HG03135 (cell line): ENCODE results near the gene SGTA.

Source experiments
- ATAC-seq: cut with Tn5 transposase; IDR thresholded peaks from one replicate; pipeline ENCODE4 v1.9.1; 2021; ENCODE audit warnings: mild to moderate bottlenecking, moderate library complexity; ENCODE audit not compliant: unreplicated experiment

The SGTA gene

DNA sequence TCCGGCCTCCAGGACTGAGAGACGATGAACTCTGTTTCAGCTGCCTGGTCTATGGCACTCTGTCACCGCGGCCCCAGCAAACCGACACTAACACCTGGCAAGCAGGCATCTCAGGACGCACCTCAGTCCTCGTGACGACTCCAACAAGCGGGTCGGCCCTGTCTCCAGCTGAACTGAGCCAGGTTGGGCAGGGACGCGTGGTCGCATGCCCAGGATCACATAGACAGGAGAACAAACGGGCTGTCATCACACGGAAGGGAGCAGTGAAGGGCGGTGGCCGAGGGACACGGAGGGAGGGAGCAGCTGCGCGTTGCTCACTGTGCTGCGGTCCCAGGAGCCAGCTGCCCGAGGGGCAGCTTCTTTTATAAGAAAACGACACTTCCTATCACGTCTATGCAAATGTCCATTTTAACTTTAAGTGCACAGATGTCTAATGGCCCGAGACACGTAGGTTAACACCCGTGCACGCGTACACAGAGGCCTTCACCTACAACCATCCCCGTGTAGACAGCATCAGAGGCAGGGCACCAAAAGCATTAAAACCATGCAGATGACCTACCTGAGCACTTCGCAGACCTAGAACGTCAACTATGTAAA, 8.9 kb downstream of the SGTA start:
- ATAC-seq, result no peak

GRCh38 chr19:2771786-2772674, 11.0 kb downstream of the SGTA start:
- ATAC-seq, result no peak

DNA sequence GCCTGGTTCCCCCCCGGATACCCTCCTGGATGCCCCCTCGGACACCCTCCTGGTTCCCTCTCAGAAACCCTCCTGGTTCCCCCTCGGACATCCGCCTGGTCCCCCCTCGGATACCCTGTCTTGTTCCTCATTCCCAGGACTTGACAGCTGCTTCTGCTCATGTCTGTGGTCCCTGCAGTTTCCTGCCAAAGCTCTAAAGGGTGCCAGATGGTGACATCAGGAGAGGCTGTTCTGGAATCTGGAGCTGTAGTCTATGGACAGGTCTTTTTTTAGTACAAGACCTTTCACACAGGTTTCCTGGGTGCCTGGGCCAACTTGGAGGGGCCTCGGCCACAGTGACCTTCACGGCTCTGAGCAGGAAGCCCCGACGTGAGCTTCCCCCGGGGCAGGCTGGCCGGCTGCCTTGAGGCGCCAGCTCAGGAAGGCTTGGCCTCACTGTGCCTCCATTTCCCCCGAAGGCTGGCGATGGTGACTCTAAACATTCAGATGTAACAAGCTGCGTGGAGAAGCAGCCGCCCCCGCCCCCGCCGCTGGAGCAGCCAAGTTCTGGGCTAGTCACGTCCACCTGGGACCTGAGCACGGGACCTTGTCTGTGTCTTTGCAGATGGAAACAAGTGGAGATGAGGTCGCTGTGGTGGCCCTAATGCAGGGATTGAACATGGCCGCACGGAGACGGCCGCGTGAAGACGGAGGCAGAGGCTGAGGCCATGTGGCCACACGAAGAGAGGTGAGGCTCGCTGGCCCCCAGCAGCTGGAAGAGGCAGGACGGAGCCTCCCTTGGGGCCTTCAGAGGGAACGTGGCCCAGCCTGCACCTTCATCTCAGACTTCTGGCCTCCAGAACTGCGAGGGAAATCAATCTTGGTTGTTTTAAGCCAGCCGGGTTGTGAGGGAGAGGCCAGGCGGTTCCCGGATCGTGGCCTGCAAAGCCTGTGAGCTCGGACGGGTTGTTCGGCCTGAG, 12.7 kb downstream of the SGTA start:
- no peak for ATAC-seq

DNA sequence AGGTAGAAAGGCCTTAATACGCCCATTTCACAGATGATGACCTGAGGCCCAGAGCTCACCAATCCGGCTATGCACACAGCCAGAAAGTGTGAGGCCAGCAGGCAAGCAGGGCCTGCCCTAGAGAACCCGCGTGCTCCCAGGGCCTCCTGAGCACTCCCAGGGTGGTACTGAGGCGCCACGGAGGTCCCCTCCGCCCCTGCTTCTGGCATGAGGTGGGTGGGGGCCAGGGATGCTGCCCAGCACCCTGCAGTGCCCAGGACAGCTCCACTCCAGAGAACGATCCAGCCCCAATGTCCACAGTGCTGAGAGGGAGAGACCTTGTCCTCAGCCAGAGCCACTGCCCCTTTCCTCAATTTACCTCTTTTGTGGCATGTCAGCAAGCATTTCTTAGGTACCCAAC, 13.9 kb downstream of the SGTA start:
- ATAC-seq, result no peak

GRCh38 chr19:2768365-2769132, 14.5 kb downstream of the SGTA start:
- ATAC-seq, result no peak

DNA sequence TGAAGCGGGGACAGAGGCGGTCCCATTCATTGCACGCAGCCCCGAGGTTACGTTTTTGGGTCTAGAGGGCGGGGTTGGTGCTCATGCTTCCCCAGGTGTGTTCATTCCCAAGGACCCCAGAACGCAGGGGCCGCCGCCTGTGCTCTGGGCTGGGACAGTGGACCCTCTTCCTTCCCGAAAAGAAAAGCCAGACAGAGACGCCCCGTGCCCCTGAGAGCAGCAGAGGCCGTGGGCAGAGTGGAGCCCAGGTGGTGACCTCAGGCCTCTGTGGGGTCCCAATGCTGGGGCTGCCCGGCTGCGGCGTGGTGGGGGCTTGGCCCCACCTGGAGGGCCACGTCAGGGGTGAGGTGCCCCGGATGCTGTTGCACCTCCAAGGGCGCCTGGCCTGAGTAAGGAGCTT, 15.4 kb downstream of the SGTA start:
- ATAC-seq, result no peak

GRCh38 chr19:2766594-2767372, 16.3 kb downstream of the SGTA start:
- ATAC-seq, result no peak

DNA sequence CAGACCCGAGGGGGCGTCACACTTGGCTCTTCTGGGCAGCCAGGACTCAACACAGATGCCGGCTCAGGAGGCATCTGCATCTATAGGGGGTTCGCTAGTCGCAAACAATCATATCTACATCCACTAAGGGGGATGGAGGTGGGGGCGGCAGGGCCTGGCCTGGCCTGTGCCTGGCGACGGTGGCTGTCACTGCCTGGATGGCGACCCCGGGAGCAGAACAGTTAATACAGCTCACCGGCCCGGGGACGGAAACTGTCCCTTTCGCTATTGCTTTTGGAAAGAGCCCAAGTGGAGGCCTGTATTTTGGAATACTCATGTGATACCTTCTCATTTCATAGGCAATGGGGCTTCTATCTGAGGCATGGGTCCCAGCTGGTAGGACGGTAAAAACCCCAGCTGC, 17.7 kb downstream of the SGTA start:
- ATAC-seq, result no peak

- ATAC-seq, result no peak
These were observed 18.1 kb downstream of the SGTA start for GRCh38 chr19:2764945-2765344.

DNA sequence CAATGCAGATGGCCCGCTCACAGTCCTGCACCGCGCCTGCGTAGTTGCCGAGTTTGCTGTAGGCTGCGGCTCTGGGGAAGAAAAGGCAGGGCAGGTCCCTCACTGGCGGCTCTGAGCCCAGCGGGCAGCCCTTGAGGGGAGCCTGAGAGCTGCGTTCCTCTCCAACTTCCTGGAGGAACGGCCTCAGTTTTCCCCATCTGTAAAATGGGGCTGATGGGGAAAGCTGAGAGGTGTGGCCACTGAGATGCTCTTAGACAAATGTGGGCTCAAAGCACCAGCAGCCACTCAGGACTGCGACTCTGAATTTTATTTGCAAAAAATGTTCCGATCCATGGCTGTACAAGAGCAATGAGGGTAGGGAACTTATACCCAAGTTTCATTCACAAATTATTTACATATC, 19.4 kb downstream of the SGTA start:
- no peak for ATAC-seq

DNA sequence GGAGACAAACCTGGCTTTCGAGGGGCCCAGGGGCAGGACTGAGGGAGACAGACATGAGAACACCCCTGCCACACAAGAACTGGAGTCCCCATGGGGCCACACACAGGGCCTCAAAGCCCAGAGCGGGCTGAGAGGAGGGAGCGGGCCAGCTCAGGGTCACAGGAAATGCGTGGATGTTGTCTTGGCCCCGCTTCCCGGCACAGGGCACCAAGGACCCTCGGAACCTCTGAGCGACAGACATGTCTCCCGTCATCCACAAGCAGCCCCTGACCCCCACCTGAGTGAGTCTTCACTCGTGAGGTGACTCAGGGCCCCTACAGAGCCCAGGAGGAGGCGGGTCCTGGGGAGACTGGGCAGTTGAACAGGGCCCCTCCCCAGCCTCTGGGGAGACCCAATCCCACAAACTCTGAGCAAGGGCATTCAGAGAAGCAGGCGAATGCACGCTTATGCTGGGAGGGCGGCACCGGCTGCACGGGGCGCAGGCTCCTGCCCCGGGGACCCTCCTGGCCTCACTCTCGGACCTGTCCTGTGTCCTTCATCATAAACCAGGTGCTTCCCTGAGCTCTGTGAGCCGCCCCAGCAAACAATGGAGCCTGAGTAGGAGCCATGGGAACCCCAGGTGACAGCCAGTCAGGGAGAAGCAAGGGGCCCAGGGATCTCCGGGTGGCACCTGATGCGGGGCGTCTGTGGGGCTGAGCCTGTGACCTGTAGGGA, 20.1 kb downstream of the SGTA start:
- ATAC-seq, result no peak

DNA sequence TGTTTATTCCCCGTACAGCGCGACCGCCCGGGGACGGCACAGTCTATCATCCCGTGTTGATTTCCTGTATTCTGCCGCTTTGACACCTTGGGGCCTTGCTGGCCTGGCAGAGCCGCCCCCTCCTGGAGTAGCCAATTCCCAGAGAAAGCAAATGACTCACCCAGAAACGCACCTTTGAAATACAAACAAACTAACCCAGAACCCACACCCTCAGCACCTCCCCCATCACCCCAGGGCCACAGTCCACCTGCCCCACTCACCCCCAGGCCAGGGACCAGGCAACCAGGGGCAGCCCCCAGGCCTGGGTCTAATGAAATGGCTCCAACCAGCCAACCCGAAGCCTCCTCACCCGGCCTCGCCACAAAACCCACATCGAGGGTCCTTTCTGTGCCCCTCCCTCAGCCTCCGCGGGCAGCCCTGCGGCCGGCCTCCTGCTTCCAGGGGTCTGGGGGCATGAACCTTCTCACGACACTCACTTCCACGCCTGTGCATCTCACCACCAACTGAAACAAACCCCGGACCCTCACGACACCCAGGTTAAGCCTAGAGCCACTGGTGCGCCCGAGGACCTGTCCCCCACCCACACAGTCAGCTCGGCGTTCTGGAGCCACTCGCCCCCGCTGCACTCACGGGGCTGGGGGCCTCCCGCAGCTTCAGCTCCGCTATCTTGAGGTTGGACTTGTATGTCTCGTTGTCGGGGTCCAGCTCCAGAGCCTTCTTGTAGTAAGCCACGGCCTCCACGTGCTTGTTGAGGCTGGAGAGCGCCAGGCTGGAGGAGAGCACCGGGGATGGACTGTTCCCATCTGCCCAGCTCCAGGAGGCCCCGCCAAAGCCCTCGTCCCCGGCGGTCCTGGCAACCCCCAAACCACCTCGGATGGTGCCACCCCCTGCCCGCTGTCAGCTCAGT, 20.9 kb downstream of the SGTA start:
- ATAC-seq, result no peak

DNA sequence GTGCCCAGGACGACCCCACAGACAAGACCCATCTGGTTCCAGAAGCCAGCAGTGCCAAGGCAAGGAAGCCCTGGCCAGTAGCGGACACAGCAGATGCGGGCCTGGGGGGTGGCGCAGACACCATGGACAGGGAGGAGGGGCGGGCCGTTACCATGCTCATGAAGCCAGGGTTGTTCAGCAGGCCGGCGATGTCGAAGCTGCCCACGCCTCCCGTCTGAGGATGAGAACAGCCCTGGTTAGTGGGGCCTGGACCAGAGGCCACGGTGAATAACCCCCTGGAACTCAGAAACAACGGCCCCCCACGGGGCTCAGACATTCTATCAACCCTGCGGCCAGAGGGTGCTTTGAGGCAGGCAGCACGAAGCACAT, 21.8 kb downstream of the SGTA start:
- no peak for ATAC-seq

DNA sequence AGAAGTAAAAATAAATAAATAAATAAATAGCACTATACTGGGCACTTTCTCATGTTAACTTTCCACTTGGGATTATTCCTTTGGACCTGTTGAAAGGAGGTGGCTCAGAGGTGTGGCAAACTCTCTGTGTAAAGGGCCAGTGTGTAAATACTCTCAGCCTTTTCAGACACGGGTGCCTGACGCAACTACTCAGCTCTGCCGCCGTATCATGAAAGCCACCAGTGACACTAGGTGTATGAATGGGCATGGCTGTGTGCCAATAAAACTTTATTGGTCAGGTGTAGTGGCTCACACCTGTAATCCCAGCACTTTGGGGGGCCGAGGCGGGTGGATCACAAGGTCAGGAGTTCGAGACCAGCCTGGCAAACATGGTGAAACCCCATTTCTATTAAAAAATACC, 23.1 kb downstream of the SGTA start:
- no peak for ATAC-seq

- ATAC-seq, result no peak
These were observed 23.7 kb downstream of the SGTA start for GRCh38 chr19:2759362-2759761.

- no peak for ATAC-seq
These were observed 24.3 kb downstream of the SGTA start for GRCh38 chr19:2758601-2759313.
